B cell (primary cell): Measurements from ENCODE around the gene ATG4A. TPM values are rescaled to one million over a fixed set of nuclear protein-coding genes. Genes with fewer than 3 reads are reported as not detected.

Experiments used
- ATAC-seq: fragments of 200-7000 bp; cut with Tn5 transposase; one replicate; pipeline ENCODE4 v1.10.0; 2021; ENCODE audit warnings: low read depth, mild to moderate bottlenecking, moderate number of reproducible peaks, moderate library complexity
- CTCF ChIA-PET: fragments of 350-600 bp; sonication (Branson Sonifier 250); formaldehyde crosslinking; loops from one replicate; lab custom pipeline; 2021; ENCODE audit warnings: antibody characterized with exemption, inconsistent platforms; lab: Charles Lee
- POLR2A ChIA-PET: fragments of 350-600 bp; sonication (Branson Sonifier 250); formaldehyde crosslinking; loops from one replicate; lab custom pipeline; 2021; ENCODE audit warnings: antibody characterized with exemption; lab: Charles Lee
- DNase-seq: peaks from one replicate; pipeline ENCODE4 v3.0.0; 2013
- H2AFZ ChIP-seq: 2 replicates; pipeline ENCODE4 v1.6.1; 2012; ENCODE audit warnings: mild to moderate bottlenecking, low read depth, low read length; ENCODE audit not compliant: insufficient read depth, poor library complexity, severe bottlenecking
- H3K27ac ChIP-seq, 2 donors: 1 replicate in 1 of 2; 2 replicates in 1 of 2; pipeline ENCODE4 v1.5.1; 2012 to 2013; ENCODE audit warnings: low read length in 2 of 2, mild to moderate bottlenecking in 2 of 2, moderate library complexity in 1 of 2
- H3K27me3 ChIP-seq, 4 experiments: fragments of 200-600 bp in 1 of 4; sonication (generic) in 1 of 4; replicated peaks in 1 of 4; 1 replicate in 2 of 4; 2 replicates in 2 of 4; pipeline versions ENCODE4 v1.6.1 to v1.7.0; 2013 to 2016; ENCODE audit warnings: low read length in 3 of 4, mild to moderate bottlenecking in 2 of 4, mixed read lengths in 1 of 4, moderate library complexity in 1 of 4; ENCODE audit not compliant: insufficient read depth in 4 of 4, control insufficient read depth in 3 of 4; ENCODE audit errors: control extremely low read depth in 1 of 4
- H3K36me3 ChIP-seq, 2 experiments: replicated peaks in 1 of 2; 1 replicate in 1 of 2; 2 replicates in 1 of 2; pipeline versions ENCODE4 v1.6.1 to v1.7.1; 2013; ENCODE audit warnings: low read length in 1 of 2; ENCODE audit not compliant: insufficient read depth in 2 of 2, control insufficient read depth in 1 of 2; ENCODE audit errors: control extremely low read depth in 1 of 2, extremely low read depth in 1 of 2
- H3K4me1 ChIP-seq, 2 donors: fragments of 200-600 bp in 1 of 2; sonication (generic) in 1 of 2; 1 replicate in 1 of 2; 2 replicates in 1 of 2; pipeline versions ENCODE4 v1.5.1 to v1.6.1; 2013 to 2017; ENCODE audit warnings: low read length in 2 of 2; ENCODE audit not compliant: control insufficient read depth in 2 of 2, insufficient read depth in 2 of 2
- H3K4me2 ChIP-seq: replicated peaks from 2 replicates; pipeline ENCODE3; 2012; ENCODE audit warnings: mild to moderate bottlenecking, low read depth, low read length; ENCODE audit not compliant: poor library complexity, severe bottlenecking
- H3K4me3 ChIP-seq, 5 experiments: fragments of 200-600 bp in 1 of 5; sonication (generic) in 1 of 5; 1 replicate in 3 of 5; 2 replicates in 2 of 5; pipeline versions ENCODE4 v1.5.1 to v1.7.0; 2011 to 2016; ENCODE audit warnings: low read length in 4 of 5, mild to moderate bottlenecking in 4 of 5, low read depth in 2 of 5, control low read depth in 1 of 5, moderate library complexity in 1 of 5; ENCODE audit not compliant: insufficient read depth in 1 of 5; ENCODE audit errors: control extremely low read depth in 1 of 5, extremely low read depth in 1 of 5
- H3K79me2 ChIP-seq: fragments of 200-600 bp; sonication (generic); one replicate; pipeline ENCODE4 v1.6.0; 2016; ENCODE audit warnings: low read length; ENCODE audit not compliant: control insufficient read depth, insufficient read depth
- H3K9ac ChIP-seq: fragments of 200-600 bp; sonication (generic); 2 replicates; pipeline ENCODE4 v1.6.1; 2017; ENCODE audit warnings: mild to moderate bottlenecking, low read length, moderate library complexity
- H3K9me3 ChIP-seq, 3 donors: one replicate each; pipeline versions ENCODE4 v1.6.1 to v1.7.1; 2013; ENCODE audit warnings: low read length in 2 of 3; ENCODE audit not compliant: control insufficient read depth in 2 of 3, insufficient read depth in 1 of 3; ENCODE audit errors: control extremely low read depth in 1 of 3
- H4K20me1 ChIP-seq: 2 replicates; pipeline ENCODE4 v1.6.0; 2012; ENCODE audit warnings: mild to moderate bottlenecking, low read length; ENCODE audit not compliant: insufficient read depth, control insufficient read depth, poor library complexity, severe bottlenecking
- H3K27ac Mint-ChIP-seq: one replicate; pipeline ENCODE4 v1.8.0; 2021; ENCODE audit warnings: mixed read lengths
- H3K27me3 Mint-ChIP-seq: one replicate; pipeline ENCODE4 v1.8.0; 2021; ENCODE audit warnings: mixed read lengths
- H3K4me1 Mint-ChIP-seq: one replicate; pipeline ENCODE4 v1.8.0; 2021; ENCODE audit warnings: mixed read lengths
- H3K4me3 Mint-ChIP-seq: one replicate; pipeline ENCODE4 v1.8.0; 2021; ENCODE audit warnings: mixed read lengths
- H3K9me3 Mint-ChIP-seq: one replicate; pipeline ENCODE4 v1.8.0; 2022; ENCODE audit warnings: mixed read lengths; ENCODE audit not compliant: insufficient read depth
- CTCF ChIP-seq: fragments of 200-600 bp; IDR thresholded peaks from one replicate; pipeline ENCODE4 v1.8.0; 2022; ENCODE audit warnings: antibody characterized with exemption, mild to moderate bottlenecking
- EZH2 ChIP-seq: IDR thresholded peaks from 2 replicates; pipeline ENCODE4 v1.6.1; 2012; ENCODE audit warnings: borderline replicate concordance, low read depth, mild to moderate bottlenecking, moderate library complexity, low read length; ENCODE audit not compliant: insufficient read depth, poor library complexity, severe bottlenecking
- WGBS: methylation state at CpG from one replicate; pipeline ENCODE4 v1.1.5; 2013; ENCODE audit warnings: missing lambda C conversion rate; ENCODE audit not compliant: insufficient coverage; 5-methylcytosine and 5-hydroxymethylcytosine counted together
- intact Hi-C: fragments of 100-400 bp; cut with micrococcal nuclease; formaldehyde crosslinking; loops from one replicate; pipeline ENCODE4 v1.10.0; 2022
- polyA plus RNA-seq: library from polyadenylated mRNA; depleted of rRNA; stranded (reverse); fragments of >200 nt; gene quantifications from 2 replicates; pipeline ENCODE4 v1.2.3, GENCODE V29; 2012
- total RNA-seq, 2 donors: library from RNA; stranded (reverse); fragments of 120-200 nt in 1 of 2; gene quantifications; 1 replicate in 1 of 2; 2 replicates in 1 of 2; pipeline versions ENCODE4 v1.2.3 to v1.2.4, GENCODE V29; 2013 to 2022

ATG4A gene
- total and polyA plus RNA-seq, 2 donors (not counting 1 experiment from before 2014, with no cell fraction given) = 6.1 to 11.4 TPM

GRCh38 chrX:108148524-108148923, 56.9 kb downstream of the ATG4A start:
- Histone ChIP-seq H3K79me2 (no peaks in the 10 kb centered on the region), H3K36me3 (peaks cover 0 to 11% of the 10 kb centered on the region in 2 experiments), H3K9ac (no peak overlapping the region), H3K9me3 (no peaks in the 10 kb centered on the region), H3K4me3 (no peak overlapping the region), H2AFZ (no peak overlapping the region), H3K27me3 (no peaks in the 10 kb centered on the region), H3K4me1 (no peaks in the 10 kb centered on the region), H3K4me2 (no peak overlapping the region), H4K20me1 (no peaks in the 10 kb centered on the region), H3K27ac (no peak overlapping the region)
- POLR2A ChIA-PET = no interaction called here
- H3K27ac Mint-ChIP-seq = no peak overlapping the region
- H3K4me3 Mint-ChIP-seq = no peak overlapping the region
- H3K4me1 Mint-ChIP-seq = no peaks in the 10 kb centered on the region
- CTCF ChIA-PET = no interaction called here
- ATAC-seq (no peak), DNase-seq (no peak)
- TF ChIP-seq EZH2 (no peak), CTCF (no peak)
- no peaks in the 10 kb centered on the region for H3K27me3 Mint-ChIP-seq
- no peaks in the 10 kb centered on the region for H3K9me3 Mint-ChIP-seq
- intact Hi-C loops = no loop called here

GRCh38 chrX:108156082-108156481, 64.5 kb downstream of the ATG4A start:
- Histone ChIP-seq H3K4me2 (no peak overlapping the region), H3K79me2 (no peaks in the 10 kb centered on the region), H3K4me1 (no peaks in the 10 kb centered on the region), H3K36me3 (peaks cover 0 to 7% of the 10 kb centered on the region in 2 experiments), H3K4me3 (no peak overlapping the region), H3K27ac (no peak overlapping the region), H2AFZ (no peak overlapping the region), H3K27me3 (no peaks in the 10 kb centered on the region), H3K9me3 (no peaks in the 10 kb centered on the region), H3K9ac (no peak overlapping the region), H4K20me1 (no peaks in the 10 kb centered on the region)
- H3K9me3 Mint-ChIP-seq = no peaks in the 10 kb centered on the region
- CTCF ChIA-PET = no interaction called here
- POLR2A ChIA-PET = no interaction called here
- H3K4me3 Mint-ChIP-seq = no peak overlapping the region
- H3K27ac Mint-ChIP-seq = no peak overlapping the region
- no CpG with 5 or more reads among the region's 2 CpGs for WGBS
- ATAC-seq (no peak), DNase-seq (no peak)
- no peaks in the 10 kb centered on the region for H3K27me3 Mint-ChIP-seq
- no peaks in the 10 kb centered on the region for H3K4me1 Mint-ChIP-seq
- TF ChIP-seq CTCF (no peak), EZH2 (no peak)
- intact Hi-C loops = no loop called here
